Breast epithelium (tissue), 4 donors: ENCODE data around the gene ARHGEF7. TPM values are rescaled to one million over a fixed set of nuclear protein-coding genes. Genes with fewer than 3 reads are reported as not detected.
A peak's percentile ranks its signal among the peaks of the same experiment; 100 is the strongest.

Experiments
- DNase-seq, 2 donors: peaks; one replicate each; pipeline ENCODE4 v3.0.0-alpha.2; 2019; ENCODE audit warnings: low spot score in 2 of 2
- H3K27ac ChIP-seq, 2 donors: fragments of 200-600 bp; sonication (generic) in 1 of 2; one replicate each; pipeline ENCODE4 v1.5.1; 2016 to 2019; ENCODE audit warnings: mild to moderate bottlenecking in 1 of 2
- H3K27me3 ChIP-seq, 2 donors: fragments of 200-600 bp; sonication (generic) in 1 of 2; one replicate each; pipeline versions ENCODE4 v1.5.1 to v1.6.0; 2017 to 2019; ENCODE audit warnings: control low read depth in 1 of 2, mild to moderate bottlenecking in 1 of 2
- H3K36me3 ChIP-seq: fragments of 200-600 bp; one replicate; pipeline ENCODE4 v1.5.1; 2019
- H3K4me1 ChIP-seq, 2 donors: fragments of 200-600 bp; sonication (generic); one replicate each; pipeline ENCODE4 v1.5.1; 2016 to 2019; ENCODE audit warnings: control low read depth in 1 of 2
- H3K4me3 ChIP-seq, 3 donors: fragments of 200-600 bp; sonication (generic); 1 replicate in 2 of 3; 2 replicates in 1 of 3; pipeline ENCODE4 v1.5.1; 2016 to 2019; ENCODE audit warnings: mild to moderate bottlenecking in 3 of 3, moderate library complexity in 2 of 3
- H3K9me3 ChIP-seq, 2 donors: fragments of 200-600 bp; sonication (generic) in 1 of 2; one replicate each; pipeline ENCODE4 v1.5.1; 2016 to 2019; ENCODE audit warnings: control low read depth in 1 of 2
- CTCF ChIP-seq, 3 donors: fragments of 450-650 bp; IDR thresholded peaks; one replicate each; pipeline ENCODE4 v1.5.1; 2016 to 2017; ENCODE audit warnings: antibody characterized with exemption in 3 of 3, mild to moderate bottlenecking in 3 of 3, moderate library complexity in 3 of 3
- POLR2A ChIP-seq: fragments of 450-650 bp; IDR thresholded peaks from one replicate; pipeline ENCODE4 v1.6.1; 2016; ENCODE audit warnings: antibody characterized with exemption, mild to moderate bottlenecking, moderate library complexity
- POLR2AphosphoS5 ChIP-seq, 3 donors: sonication (generic); formaldehyde crosslinking; IDR thresholded peaks; one replicate each; pipeline ENCODE4 v1.6.1; 2017; ENCODE audit warnings: antibody characterized with exemption in 3 of 3
- intact Hi-C: fragments of 100-400 bp; cut with DNase I; formaldehyde crosslinking; loops from one replicate; pipeline ENCODE4 v1.15.1; 2023; ENCODE audit warnings: low total_unique reads
- total RNA-seq, 3 donors: library from RNA; depleted of rRNA; stranded (reverse); fragments of >200 nt; gene quantifications; one replicate each; pipeline ENCODE4 v1.1.0, GENCODE V29; 2016

The ARHGEF7 gene
- total RNA-seq, 3 donors from 2014 or later = 79.6 to 92.0 (median 85.5) TPM

GRCh38 chr13:111139452-111139851 lies 24.3 kb downstream of the ARHGEF7 start:
- Histone ChIP-seq H3K27ac (no peak overlapping the region), H3K36me3 (no peaks in the 10 kb centered on the region), H3K4me1 (no peaks in the 10 kb centered on the region), H3K4me3 (no peak overlapping the region), H3K9me3 (no peaks in the 10 kb centered on the region), H3K27me3 (no peaks in the 10 kb centered on the region)
- DNase-seq = no peak
- intact Hi-C loops = no loop called here
- TF ChIP-seq POLR2AphosphoS5 (IDR thresholded peaks at IDR 0.05) (no peak), POLR2A (no peak), CTCF (IDR thresholded peaks at IDR 0.05) (no peak)

- intact Hi-C loops = no loop called here
- no peak for TF ChIP-seq POLR2A
- no peak for TF ChIP-seq CTCF (IDR thresholded peaks at IDR 0.05)
- TF ChIP-seq POLR2AphosphoS5 (IDR thresholded peaks at IDR 0.05) = no peak
- DNase-seq = no peak
Observed at GRCh38 chr13:111139873-111140561, 24.9 kb downstream of the ARHGEF7 start.

GRCh38 chr13:111140562-111141105 lies 25.5 kb downstream of the ARHGEF7 start:
- no peaks in the 10 kb centered on the region for H3K27me3 ChIP-seq
- TF ChIP-seq POLR2AphosphoS5 (IDR thresholded peaks at IDR 0.05) = no peak
- TF ChIP-seq CTCF (IDR thresholded peaks at IDR 0.05) = no peak
- TF ChIP-seq POLR2A = no peak
- H3K9me3 ChIP-seq = no peaks in the 10 kb centered on the region
- no peak overlapping the region for H3K27ac ChIP-seq
- no peaks in the 10 kb centered on the region for H3K4me1 ChIP-seq
- no peak for DNase-seq
- intact Hi-C loops = no loop called here
- H3K36me3 ChIP-seq = no peaks in the 10 kb centered on the region
- H3K4me3 ChIP-seq = no peak overlapping the region

More at GRCh38 chr13:111139873-111140561, 24.9 kb downstream of the ARHGEF7 start:
- Histone ChIP-seq H3K4me1 (no peaks in the 10 kb centered on the region), H3K27ac (no peak overlapping the region), H3K36me3 (no peaks in the 10 kb centered on the region), H3K4me3 (no peak overlapping the region), H3K9me3 (no peaks in the 10 kb centered on the region), H3K27me3 (no peaks in the 10 kb centered on the region)

GRCh38 chr13:111142472-111142871 lies 27.4 kb downstream of the ARHGEF7 start:
- no peaks in the 10 kb centered on the region for H3K36me3 ChIP-seq
- H3K27ac ChIP-seq = no peak overlapping the region
- intact Hi-C loops = no loop called here
- no peak for DNase-seq
- no peaks in the 10 kb centered on the region for H3K27me3 ChIP-seq
- H3K9me3 ChIP-seq = no peaks in the 10 kb centered on the region
- H3K4me3 ChIP-seq = no peak overlapping the region
- no peak for TF ChIP-seq POLR2A
- no peak for TF ChIP-seq POLR2AphosphoS5 (IDR thresholded peaks at IDR 0.05)
- no peak for TF ChIP-seq CTCF (IDR thresholded peaks at IDR 0.05)
- no peaks in the 10 kb centered on the region for H3K4me1 ChIP-seq

GRCh38 chr13:111143865-111144540 lies 28.9 kb downstream of the ARHGEF7 start:
- H3K36me3 ChIP-seq = no peaks in the 10 kb centered on the region
- DNase-seq = no peak
- no peaks in the 10 kb centered on the region for H3K27me3 ChIP-seq
- no peak for TF ChIP-seq CTCF (IDR thresholded peaks at IDR 0.05)
- no peak for TF ChIP-seq POLR2A
- no peak for TF ChIP-seq POLR2AphosphoS5 (IDR thresholded peaks at IDR 0.05)
- H3K4me1 ChIP-seq = no peaks in the 10 kb centered on the region
- H3K4me3 ChIP-seq = no peak overlapping the region
- H3K9me3 ChIP-seq = no peaks in the 10 kb centered on the region
- H3K27ac ChIP-seq = peak overlapping the region in 1 of 2 donors; percentile 49
- intact Hi-C loops = no loop called here
